Measurements from ENCODE around the gene PCDH9.

Gene PCDH9

GRCh38 chr13:67017276-67017675 lies 212.9 kb downstream of the PCDH9 start:
- Histone ChIP-seq H3K9me3 (ENCODE audit: insufficient read depth, low read length) (no peaks in the 10 kb centered on the region), H2AFZ (ENCODE audit: low read depth, low read length) (no peak overlapping the region), H4K20me1 (ENCODE audit: insufficient read depth, low read length) (no peaks in the 10 kb centered on the region), H3K27me3 (ENCODE audit: low read depth, low read length) (no peaks in the 10 kb centered on the region), H3K27ac (ENCODE audit: low read length) (no peak overlapping the region), H3K4me2 (ENCODE audit: low read length) (no peak overlapping the region), H3K4me3 (ENCODE audit: low read length) (no peak overlapping the region), H3K9ac (ENCODE audit: low read length) (no peak overlapping the region), H3K36me3 (replicated peaks; ENCODE audit: low read depth, low read length) (no peaks in the 10 kb centered on the region), H3K79me2 (ENCODE audit: low read length) (no peaks in the 10 kb centered on the region), H3K4me1 (ENCODE audit: low read length) (no peaks in the 10 kb centered on the region)
- no peak for TF ChIP-seq EZH2phosphoT487 (IDR thresholded peaks at IDR 0.05; ENCODE audit: low read depth)
- no peak for TF ChIP-seq CTCF (IDR thresholded peaks at IDR 0.05; ENCODE audit: low read depth, low read length)

GRCh38 chr13:67015976-67016600 lies 214.0 kb downstream of the PCDH9 start:
- H3K79me2 ChIP-seq (ENCODE audit: low read length), result no peaks in the 10 kb centered on the region
- H3K27ac ChIP-seq (ENCODE audit: low read length), result no peak overlapping the region
- H3K4me3 ChIP-seq (ENCODE audit: low read length), result no peak overlapping the region
- no peaks in the 10 kb centered on the region for H3K9me3 ChIP-seq (ENCODE audit: insufficient read depth, low read length)
- H4K20me1 ChIP-seq (ENCODE audit: insufficient read depth, low read length), result no peaks in the 10 kb centered on the region
- H3K4me1 ChIP-seq (ENCODE audit: low read length), result no peaks in the 10 kb centered on the region
- no peak for TF ChIP-seq EZH2phosphoT487 (IDR thresholded peaks at IDR 0.05; ENCODE audit: low read depth)
- TF ChIP-seq CTCF (IDR thresholded peaks at IDR 0.05; ENCODE audit: low read depth, low read length), result no peak
- no peaks in the 10 kb centered on the region for H3K36me3 ChIP-seq (replicated peaks; ENCODE audit: low read depth, low read length)
- no peaks in the 10 kb centered on the region for H3K27me3 ChIP-seq (ENCODE audit: low read depth, low read length)
- H2AFZ ChIP-seq (ENCODE audit: low read depth, low read length), result no peak overlapping the region
- H3K4me2 ChIP-seq (ENCODE audit: low read length), result no peak overlapping the region
- H3K9ac ChIP-seq (ENCODE audit: low read length), result no peak overlapping the region

GRCh38 chr13:67014399-67014798 lies 215.7 kb downstream of the PCDH9 start:
- no peak overlapping the region for H3K4me2 ChIP-seq (ENCODE audit: low read length)
- H4K20me1 ChIP-seq (ENCODE audit: insufficient read depth, low read length), result no peaks in the 10 kb centered on the region
- H2AFZ ChIP-seq (ENCODE audit: low read depth, low read length), result no peak overlapping the region
- H3K9ac ChIP-seq (ENCODE audit: low read length), result no peak overlapping the region
- no peaks in the 10 kb centered on the region for H3K27me3 ChIP-seq (ENCODE audit: low read depth, low read length)
- no peak for TF ChIP-seq CTCF (IDR thresholded peaks at IDR 0.05; ENCODE audit: low read depth, low read length)
- TF ChIP-seq EZH2phosphoT487 (IDR thresholded peaks at IDR 0.05; ENCODE audit: low read depth), result no peak
- no peaks in the 10 kb centered on the region for H3K79me2 ChIP-seq (ENCODE audit: low read length)
- H3K4me1 ChIP-seq (ENCODE audit: low read length), result no peaks in the 10 kb centered on the region
- H3K36me3 ChIP-seq (replicated peaks; ENCODE audit: low read depth, low read length), result no peaks in the 10 kb centered on the region
- H3K9me3 ChIP-seq (ENCODE audit: insufficient read depth, low read length), result no peaks in the 10 kb centered on the region
- H3K27ac ChIP-seq (ENCODE audit: low read length), result no peak overlapping the region
- H3K4me3 ChIP-seq (ENCODE audit: low read length), result no peak overlapping the region

GRCh38 chr13:67013709-67014108 lies 216.4 kb downstream of the PCDH9 start:
- Histone ChIP-seq H4K20me1 (ENCODE audit: insufficient read depth, low read length) (no peaks in the 10 kb centered on the region), H2AFZ (ENCODE audit: low read depth, low read length) (no peak overlapping the region), H3K27me3 (ENCODE audit: low read depth, low read length) (no peaks in the 10 kb centered on the region), H3K9ac (ENCODE audit: low read length) (no peak overlapping the region), H3K36me3 (replicated peaks; ENCODE audit: low read depth, low read length) (no peaks in the 10 kb centered on the region), H3K9me3 (ENCODE audit: insufficient read depth, low read length) (no peaks in the 10 kb centered on the region), H3K4me3 (ENCODE audit: low read length) (no peak overlapping the region), H3K4me1 (ENCODE audit: low read length) (no peaks in the 10 kb centered on the region), H3K4me2 (ENCODE audit: low read length) (no peak overlapping the region), H3K79me2 (ENCODE audit: low read length) (no peaks in the 10 kb centered on the region), H3K27ac (ENCODE audit: low read length) (no peak overlapping the region)
- TF ChIP-seq EZH2phosphoT487 (IDR thresholded peaks at IDR 0.05; ENCODE audit: low read depth) (no peak), CTCF (IDR thresholded peaks at IDR 0.05; ENCODE audit: low read depth, low read length) (no peak)

All from OCI-LY3 (cell line).